ENCODE results near the gene LTBP3.
A peak's percentile ranks its signal among the peaks of the same experiment; 100 is the strongest.

Gene LTBP3

GRCh38 chr11:65553301-65554001 is 4.7 kb downstream of the LTBP3 start:
- peak; percentile 44 to 88 (median 75) for DNase-seq

- DNase-seq = no peak
These were observed 5.7 kb downstream of the LTBP3 start for GRCh38 chr11:65552388-65552951.

GRCh38 chr11:65551572-65552387 is 6.4 kb downstream of the LTBP3 start:
- peak in 4 of 5 donors; percentile 41 to 72 (median 55) for DNase-seq

GRCh38 chr11:65549096-65549495 is 9.1 kb downstream of the LTBP3 start:
- DNase-seq = no peak

GRCh38 chr11:65548395-65548794 is 9.8 kb downstream of the LTBP3 start:
- no peak for DNase-seq

GRCh38 chr11:65547446-65548125 is 10.6 kb downstream of the LTBP3 start:
- DNase-seq = peak in 2 of 5 donors; percentile 27 to 54

GRCh38 chr11:65546217-65546958 is 11.8 kb downstream of the LTBP3 start:
- DNase-seq = peak; percentile 94 to 99 (median 97)

GRCh38 chr11:65545853-65546216 is 12.3 kb downstream of the LTBP3 start:
- DNase-seq = no peak

- no peak for DNase-seq
These were observed 15.3 kb downstream of the LTBP3 start for GRCh38 chr11:65542738-65543390.

- DNase-seq = no peak
These were observed 16.8 kb downstream of the LTBP3 start for GRCh38 chr11:65541093-65541982.

GRCh38 chr11:65540290-65541092 is 17.7 kb downstream of the LTBP3 start:
- DNase-seq = peak; percentile 73 to 90 (median 85)

- peak in 1 of 5 donors; percentile 77 for DNase-seq
These were observed 18.3 kb downstream of the LTBP3 start for GRCh38 chr11:65539744-65540289.

GRCh38 chr11:65538915-65539743 is 19.0 kb downstream of the LTBP3 start:
- no peak for DNase-seq

- no peak for DNase-seq
These were observed 19.8 kb downstream of the LTBP3 start for GRCh38 chr11:65538232-65538914.

GRCh38 chr11:65537620-65538231 is 20.4 kb downstream of the LTBP3 start:
- DNase-seq = no peak

- no peak for DNase-seq
These were observed 20.9 kb downstream of the LTBP3 start for GRCh38 chr11:65537296-65537597.

- DNase-seq = no peak
These were observed 21.5 kb downstream of the LTBP3 start for GRCh38 chr11:65536412-65537295.

Measured in T-helper 1 cell (primary cell).